ENCODE results near the gene SFI1. TPM values are rescaled to one million over a fixed set of nuclear protein-coding genes. Genes with fewer than 3 reads are reported as not detected.

SFI1 gene
- total RNA-seq, 6 donors from 2014 or later, result 21.0 to 166 (median 51.7) TPM

GRCh38 chr22:31635638-31636306 is 139.4 kb downstream of the SFI1 start:
- WGBS, 2 donors, result 81 to 86% methylated on average over 12 to 13 of the region's 13 CpGs
- no peaks in the 10 kb centered on the region for H3K36me3 ChIP-seq
- peak overlapping the region; percentile 10 to 47 (median 24) for H3K27ac ChIP-seq
- peaks cover 15 to 76% (median 45%) of the 10 kb centered on the region in 4 donors for H3K4me1 ChIP-seq
- H3K27me3 ChIP-seq, result no peaks in the 10 kb centered on the region
- DNase-seq (peak in 1 of 2 donors; percentile 81), ATAC-seq (ENCODE audit: low FRiP score in 2 of 2) (peak in 1 of 2 donors; percentile 34)
- peak in 1 of 2 donors; percentile 29 for TF ChIP-seq POLR2AphosphoS5 (IDR thresholded peaks at IDR 0.05)
- TF ChIP-seq CTCF (IDR thresholded peaks at IDR 0.05), result no peak
- no peak for TF ChIP-seq POLR2A (IDR thresholded peaks at IDR 0.05)
- peak in 1 of 4 donors; percentile 23 for TF ChIP-seq EP300 (IDR thresholded peaks at IDR 0.05)
- H3K9me3 ChIP-seq, result no peaks in the 10 kb centered on the region
- no peak overlapping the region for H3K4me3 ChIP-seq

- Histone ChIP-seq H3K4me1 (peaks cover 11 to 60% (median 43%) of the 10 kb centered on the region in 4 donors), H3K9me3 (no peaks in the 10 kb centered on the region), H3K27me3 (no peaks in the 10 kb centered on the region), H3K4me3 (peak overlapping the region in 3 of 4 donors; percentile 27 to 46 (median 34)), H3K27ac (peak overlapping the region; percentile 88 to 93 (median 89)), H3K36me3 (no peaks in the 10 kb centered on the region)
- DNase-seq, result peak in 1 of 2 donors; percentile 78
- ATAC-seq (ENCODE audit: low FRiP score in 2 of 2), result peak; percentile 54 to 63
- TF ChIP-seq POLR2A (IDR thresholded peaks at IDR 0.05) (peak in 1 of 4 donors; percentile 12), EP300 (IDR thresholded peaks at IDR 0.05) (no peak), CTCF (IDR thresholded peaks at IDR 0.05) (peak in 1 of 6 experiments; percentile 6)
- 51 to 70% methylated on average over 10 of the region's 10 CpGs for WGBS, 2 donors
Measured at GRCh38 chr22:31637447-31637890, 141.1 kb downstream of the SFI1 start.

- ATAC-seq (ENCODE audit: low FRiP score in 2 of 2) (peak; percentile 82 to 85), DNase-seq (peak; percentile 55 to 78)
- Histone ChIP-seq H3K36me3 (no peaks in the 10 kb centered on the region), H3K9me3 (no peaks in the 10 kb centered on the region), H3K27ac (peak overlapping the region; percentile 88 to 93 (median 89)), H3K4me1 (peaks cover 11 to 58% (median 47%) of the 10 kb centered on the region in 4 donors), H3K27me3 (no peaks in the 10 kb centered on the region), H3K4me3 (peak overlapping the region in 3 of 4 donors; percentile 27 to 46 (median 34))
- WGBS, 2 donors, result 53 to 57% methylated on average over 10 to 15 of the region's 15 CpGs
- TF ChIP-seq POLR2A (IDR thresholded peaks at IDR 0.05) (peak in 1 of 4 donors; percentile 31), POLR2AphosphoS5 (IDR thresholded peaks at IDR 0.05) (no peak)
Measured at GRCh38 chr22:31637891-31638618, 141.7 kb downstream of the SFI1 start.

- no peak for TF ChIP-seq EP300 (IDR thresholded peaks at IDR 0.05)
- TF ChIP-seq POLR2AphosphoS5 (IDR thresholded peaks at IDR 0.05), result peak in 1 of 2 donors; percentile 15
- Histone ChIP-seq H3K27me3 (no peaks in the 10 kb centered on the region), H3K4me1 (peaks cover 11 to 50% (median 42%) of the 10 kb centered on the region in 4 donors), H3K36me3 (no peaks in the 10 kb centered on the region), H3K4me3 (no peak overlapping the region), H3K27ac (peak overlapping the region; percentile 88 to 93 (median 89)), H3K9me3 (no peaks in the 10 kb centered on the region)
- 56 to 57% methylated on average over 4 of the region's 4 CpGs for WGBS, 2 donors
- DNase-seq (peak in 1 of 2 donors; percentile 81), ATAC-seq (ENCODE audit: low FRiP score in 2 of 2) (peak in 1 of 2 donors; percentile 66)
Measured at GRCh38 chr22:31639436-31640039, 143.2 kb downstream of the SFI1 start.

GRCh38 chr22:31646186-31647019 is 150.1 kb downstream of the SFI1 start:
- peaks cover 8 to 24% (median 14%) of the 10 kb centered on the region in 4 donors for H3K4me1 ChIP-seq
- DNase-seq, result no peak
- H3K36me3 ChIP-seq, result peaks cover 0 to 39% (median 10%) of the 10 kb centered on the region in 4 donors

More at GRCh38 chr22:31646186-31647019, 150.1 kb downstream of the SFI1 start:
- TF ChIP-seq POLR2AphosphoS5 (IDR thresholded peaks at IDR 0.05) (peak in 1 of 2 donors; percentile 9), POLR2A (IDR thresholded peaks at IDR 0.05) (no peak)
- no peaks in the 10 kb centered on the region for H3K27me3 ChIP-seq
- H3K4me3 ChIP-seq, result no peak overlapping the region
- peak overlapping the region in 2 of 4 donors; percentile 8 to 22 for H3K27ac ChIP-seq
- H3K9me3 ChIP-seq, result no peaks in the 10 kb centered on the region
- 62 to 63% methylated on average over 6 of the region's 6 CpGs for WGBS, 2 donors
- ATAC-seq (ENCODE audit: low FRiP score in 2 of 2), result peak in 1 of 2 donors; percentile 53
